Measurements from ENCODE around the gene RUNDC1. TPM values are rescaled to one million over a fixed set of nuclear protein-coding genes. Genes with fewer than 3 reads are reported as not detected.
"Not testable (repeated sequence)": the region's sequence is repeated elsewhere in the genome, so short reads cannot be mapped to it uniquely, and the experiment has no call there.

The RUNDC1 gene
- total RNA-seq, 1 donor from 2014 or later, result 10.2 TPM

- TF ChIP-seq CTCF (IDR thresholded peaks at IDR 0.05), result no peak
- H3K4me1 ChIP-seq, result peaks cover 7 to 13% of the 10 kb centered on the region in 2 donors
- intact Hi-C loops (cut with DNase I), result loop anchor here (10.0 kb wide), 1 partner anchor 153 kb away; the partner anchor contains the start of gene AOC2
- peak overlapping the region; percentile 18 to 40 for H3K4me3 ChIP-seq
- H3K27ac ChIP-seq, result peak overlapping the region; percentile 61 to 91
- H3K27me3 ChIP-seq, result no peaks in the 10 kb centered on the region
- peaks cover 26 to 38% of the 10 kb centered on the region in 2 donors for H3K36me3 ChIP-seq
- DNase-seq (ENCODE audit: low spot score in 2 of 2), result no peak
- no peaks in the 10 kb centered on the region for H3K9me3 ChIP-seq
These were observed 17.1 kb downstream of the RUNDC1 start for GRCh38 chr17:42997390-42997983.

- Histone ChIP-seq H3K27ac (peak within 1 kb of the TSS; percentile 81 to 91), H3K9me3 (no peaks in the 10 kb centered on the region), H3K4me1 (peaks cover 7 to 13% of the 10 kb centered on the region in 2 donors), H3K4me3 (peak within 1 kb of the TSS; percentile 78 to 94), H3K36me3 (peaks cover 34 to 40% of the 10 kb centered on the region in 2 donors), H3K27me3 (no peaks in the 10 kb centered on the region)
- intact Hi-C loops (cut with DNase I), result loop anchor here (1.0 to 10.0 kb wide), 5 partner anchors 18 to 153 kb away; partner anchors contain the start of genes AARSD1, AOC2, BRCA1 and PTGES3L
- peak; percentile 89 to 91 (median 90) for TF ChIP-seq CTCF (IDR thresholded peaks at IDR 0.05)
- DNase-seq (ENCODE audit: low spot score in 2 of 2), result peak; percentile 95 to 100
These were observed 17.9 kb downstream of the RUNDC1 start, which contains the start of gene RPL27 for GRCh38 chr17:42997984-42998938. TSS of gene RPL27 (plus strand) at chr17:42998419. CDS start at chr17:42998751, 332 bp downstream.

- peaks cover 38 to 45% of the 10 kb centered on the region in 2 donors for H3K36me3 ChIP-seq
- intact Hi-C loops (cut with DNase I), result loop anchor here (2.0 to 10.0 kb wide), 2 partner anchors 26 to 154 kb away; partner anchors contain the start of genes AOC2 and RND2
- no peak for TF ChIP-seq CTCF (IDR thresholded peaks at IDR 0.05)
These were observed 18.7 kb downstream of the RUNDC1 start for GRCh38 chr17:42999003-42999525.

GRCh38 chr17:43000894-43001293 is 20.5 kb downstream of the RUNDC1 start:
- not testable (repeated sequence) for H3K27ac ChIP-seq

More at GRCh38 chr17:42999003-42999525, 18.7 kb downstream of the RUNDC1 start:
- H3K4me3 ChIP-seq, result peak overlapping the region; percentile 78 to 94
- H3K4me1 ChIP-seq, result peaks cover 7 to 13% of the 10 kb centered on the region in 2 donors
- DNase-seq (ENCODE audit: low spot score in 2 of 2), result no peak
- H3K27me3 ChIP-seq, result no peaks in the 10 kb centered on the region
- H3K27ac ChIP-seq, result peak overlapping the region; percentile 81 to 91
- H3K9me3 ChIP-seq, result no peaks in the 10 kb centered on the region

DNA sequence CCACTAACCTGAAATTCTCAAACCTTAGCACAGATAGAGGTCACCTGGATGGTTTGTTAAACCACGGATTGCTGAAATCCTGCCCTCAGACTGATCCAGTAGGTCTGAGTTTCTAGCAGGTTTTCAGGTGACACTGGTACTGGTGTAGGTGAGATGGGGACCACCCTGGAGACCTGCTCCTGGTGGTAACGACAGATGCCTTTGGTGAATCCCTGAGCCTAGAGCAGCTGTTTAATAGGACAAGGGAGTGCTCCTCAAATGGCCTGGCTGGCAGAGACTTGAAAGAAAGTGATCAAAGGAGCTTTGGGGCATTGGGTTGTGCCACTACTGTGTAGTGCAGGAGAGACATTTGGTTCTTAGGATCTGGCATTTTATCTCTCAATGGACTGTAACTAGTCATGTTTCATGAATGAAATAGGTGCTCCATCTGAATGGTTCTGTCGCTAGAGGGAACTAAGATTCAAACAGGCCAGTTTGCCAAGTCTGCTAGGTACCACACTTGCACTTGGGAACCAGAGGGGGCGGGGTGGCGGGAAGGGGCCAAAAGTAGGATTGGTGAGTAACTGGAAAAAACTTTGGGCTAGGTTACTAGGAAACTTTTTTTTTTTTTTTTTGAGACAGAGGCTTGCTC is 23.3 kb downstream of the RUNDC1 start:
- Histone ChIP-seq H3K36me3 (peaks cover 38 to 51% of the 10 kb centered on the region in 2 donors), H3K4me1 (peaks cover 7 to 15% of the 10 kb centered on the region in 2 donors), H3K9me3 (no peaks in the 10 kb centered on the region), H3K27me3 (no peaks in the 10 kb centered on the region), H3K27ac (peak overlapping the region in 1 of 2 donors; percentile 30), H3K4me3 (no peak overlapping the region)
- DNase-seq (ENCODE audit: low spot score in 2 of 2), result peak in 1 of 2 donors; percentile 80
- TF ChIP-seq CTCF (IDR thresholded peaks at IDR 0.05), result peak in 2 of 3 experiments; percentile 8 to 17
- intact Hi-C loops (cut with DNase I), result no loop called here

More at GRCh38 chr17:43000894-43001293, 20.5 kb downstream of the RUNDC1 start:
- DNase-seq (ENCODE audit: low spot score in 2 of 2); intact Hi-C loops (cut with DNase I); H3K4me3 ChIP-seq; H3K27me3 ChIP-seq; H3K9me3 ChIP-seq: not testable (repeated sequence)
- Histone ChIP-seq H3K4me1 (peaks cover 7 to 13% of the 10 kb centered on the region in 2 donors), H3K36me3 (peaks cover 38 to 51% of the 10 kb centered on the region in 2 donors)
